ENCODE results near the gene NUDT14. TPM values are rescaled to one million over a fixed set of nuclear protein-coding genes. Genes with fewer than 3 reads are reported as not detected.
A peak's percentile ranks its signal among the peaks of the same experiment; 100 is the strongest.

The NUDT14 gene
- total and polyA plus RNA-seq, 5 donors from 2014 or later = 6.5 to 18.1 (median 11.8) TPM

GRCh38 chr14:105223260-105223659, 42.1 kb upstream of the NUDT14 start:
- ATAC-seq (ENCODE audit: low read depth in 2 of 2) (no peak), DNase-seq (no peak)
- Histone ChIP-seq H3K27me3 (ENCODE audit: control insufficient read depth, insufficient read depth, low read length) (no peaks in the 10 kb centered on the region), H3K27ac (ENCODE audit: insufficient read depth, low read length, poor library complexity, severe bottlenecking) (no peak overlapping the region), H3K9me3 (ENCODE audit: control insufficient read depth in 2 of 2, low read length in 2 of 2) (no peaks in the 10 kb centered on the region), H3K4me3 (ENCODE audit: low read depth, low read length) (no peak overlapping the region), H3K4me1 (ENCODE audit: control insufficient read depth, insufficient read depth, low read length, poor library complexity, severe bottlenecking) (no peaks in the 10 kb centered on the region), H3K36me3 (ENCODE audit: control insufficient read depth, insufficient read depth, low read length) (peaks cover 43% of the 10 kb centered on the region)
- H3K27ac Mint-ChIP-seq = no peak overlapping the region
- H3K4me3 Mint-ChIP-seq = no peak overlapping the region
- no peaks in the 10 kb centered on the region for H3K27me3 Mint-ChIP-seq
- peaks cover 0 to 6% (median 2%) of the 10 kb centered on the region in 4 donors for H3K4me1 Mint-ChIP-seq
- no peaks in the 10 kb centered on the region for H3K9me3 Mint-ChIP-seq
- H3K36me3 Mint-ChIP-seq = peaks cover 32% of the 10 kb centered on the region

DNA sequence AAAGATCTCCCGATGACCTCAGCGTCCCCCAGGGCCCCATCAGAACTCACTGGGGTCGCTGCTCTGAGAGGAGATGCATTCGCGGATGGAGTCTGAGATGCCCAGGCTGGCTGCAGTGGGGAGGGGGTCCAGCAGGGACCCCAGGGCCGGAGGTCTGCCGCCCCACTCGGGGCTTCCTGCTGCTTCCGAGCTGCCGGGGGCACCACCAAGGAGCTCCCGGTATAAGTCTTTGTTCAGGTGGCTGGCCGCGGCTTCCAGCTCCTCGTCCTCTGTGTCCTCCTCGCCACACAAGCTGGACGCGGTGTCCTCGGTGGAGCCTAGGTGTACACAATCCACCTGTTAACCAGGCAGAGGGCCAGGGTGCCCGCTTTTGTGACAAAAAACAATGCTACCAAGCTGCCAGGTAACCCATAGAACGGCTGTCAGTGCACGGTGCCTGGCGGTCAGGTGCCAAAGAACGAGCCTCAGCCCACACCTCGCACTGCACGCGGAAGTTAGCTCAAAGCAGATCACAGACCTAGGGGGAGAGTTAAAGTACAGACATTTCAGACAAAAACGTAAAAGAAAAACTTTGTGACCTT, 40.6 kb upstream of the NUDT14 start:
- H3K36me3 Mint-ChIP-seq = peaks cover 32% of the 10 kb centered on the region
- H3K4me1 ChIP-seq (ENCODE audit: control insufficient read depth, insufficient read depth, low read length, poor library complexity, severe bottlenecking) = no peaks in the 10 kb centered on the region
- peak overlapping the region in 1 of 3 donors; percentile 62 for H3K27ac Mint-ChIP-seq
- H3K27ac ChIP-seq (ENCODE audit: insufficient read depth, low read length, poor library complexity, severe bottlenecking) = no peak overlapping the region
- no peak overlapping the region for H3K4me3 Mint-ChIP-seq
- peaks cover 43% of the 10 kb centered on the region for H3K36me3 ChIP-seq (ENCODE audit: control insufficient read depth, insufficient read depth, low read length)
- ATAC-seq (ENCODE audit: low read depth in 2 of 2) (no peak), DNase-seq (no peak)
- no peaks in the 10 kb centered on the region for H3K27me3 ChIP-seq (ENCODE audit: control insufficient read depth, insufficient read depth, low read length)
- H3K9me3 ChIP-seq (ENCODE audit: control insufficient read depth in 2 of 2, low read length in 2 of 2) = no peaks in the 10 kb centered on the region
- no peak overlapping the region for H3K4me3 ChIP-seq (ENCODE audit: low read depth, low read length)
- peaks cover 0 to 6% (median 2%) of the 10 kb centered on the region in 4 donors for H3K4me1 Mint-ChIP-seq
- no peaks in the 10 kb centered on the region for H3K9me3 Mint-ChIP-seq
- no peaks in the 10 kb centered on the region for H3K27me3 Mint-ChIP-seq

- H3K4me3 Mint-ChIP-seq = no peak overlapping the region
- H3K27ac ChIP-seq (ENCODE audit: insufficient read depth, low read length, poor library complexity, severe bottlenecking) = no peak overlapping the region
- H3K36me3 ChIP-seq (ENCODE audit: control insufficient read depth, insufficient read depth, low read length) = peaks cover 36% of the 10 kb centered on the region
- no peaks in the 10 kb centered on the region for H3K27me3 Mint-ChIP-seq
- DNase-seq = no peak
- H3K4me3 ChIP-seq (ENCODE audit: low read depth, low read length) = no peak overlapping the region
- peaks cover 32% of the 10 kb centered on the region for H3K36me3 Mint-ChIP-seq
- H3K4me1 ChIP-seq (ENCODE audit: control insufficient read depth, insufficient read depth, low read length, poor library complexity, severe bottlenecking) = no peaks in the 10 kb centered on the region
- H3K9me3 ChIP-seq (ENCODE audit: control insufficient read depth in 2 of 2, low read length in 2 of 2) = no peaks in the 10 kb centered on the region
- H3K27me3 ChIP-seq (ENCODE audit: control insufficient read depth, insufficient read depth, low read length) = no peaks in the 10 kb centered on the region
- peaks cover 0 to 6% (median 2%) of the 10 kb centered on the region in 4 donors for H3K4me1 Mint-ChIP-seq
- no peak for ATAC-seq (ENCODE audit: low read depth in 2 of 2)
- H3K9me3 Mint-ChIP-seq = no peaks in the 10 kb centered on the region
- no peak overlapping the region for H3K27ac Mint-ChIP-seq
Observed at GRCh38 chr14:105220699-105221597, 39.8 kb upstream of the NUDT14 start.

GRCh38 chr14:105219753-105220152, 38.6 kb upstream of the NUDT14 start:
- Histone ChIP-seq H3K27ac (ENCODE audit: insufficient read depth, low read length, poor library complexity, severe bottlenecking) (no peak overlapping the region), H3K27me3 (ENCODE audit: control insufficient read depth, insufficient read depth, low read length) (no peaks in the 10 kb centered on the region), H3K36me3 (ENCODE audit: control insufficient read depth, insufficient read depth, low read length) (peaks cover 28% of the 10 kb centered on the region), H3K4me3 (ENCODE audit: low read depth, low read length) (no peak overlapping the region), H3K4me1 (ENCODE audit: control insufficient read depth, insufficient read depth, low read length, poor library complexity, severe bottlenecking) (no peaks in the 10 kb centered on the region), H3K9me3 (ENCODE audit: control insufficient read depth in 2 of 2, low read length in 2 of 2) (no peaks in the 10 kb centered on the region)
- H3K4me3 Mint-ChIP-seq = no peak overlapping the region
- H3K27me3 Mint-ChIP-seq = no peaks in the 10 kb centered on the region
- H3K27ac Mint-ChIP-seq = peak overlapping the region in 1 of 3 donors; percentile 23
- DNase-seq (no peak), ATAC-seq (ENCODE audit: low read depth in 2 of 2) (no peak)
- H3K4me1 Mint-ChIP-seq = peaks cover 0 to 6% (median 3%) of the 10 kb centered on the region in 4 donors
- peaks cover 37% of the 10 kb centered on the region for H3K36me3 Mint-ChIP-seq
- H3K9me3 Mint-ChIP-seq = no peaks in the 10 kb centered on the region

GRCh38 chr14:105219043-105219612, 38.0 kb upstream of the NUDT14 start:
- Mint-ChIP-seq H3K27me3 (no peaks in the 10 kb centered on the region), H3K36me3 (peaks cover 37% of the 10 kb centered on the region), H3K4me1 (peaks cover 0 to 6% (median 3%) of the 10 kb centered on the region in 4 donors), H3K4me3 (no peak overlapping the region), H3K27ac (no peak overlapping the region), H3K9me3 (no peaks in the 10 kb centered on the region)
- no peaks in the 10 kb centered on the region for H3K27me3 ChIP-seq (ENCODE audit: control insufficient read depth, insufficient read depth, low read length)
- DNase-seq (no peak), ATAC-seq (ENCODE audit: low read depth in 2 of 2) (no peak)
- no peaks in the 10 kb centered on the region for H3K9me3 ChIP-seq (ENCODE audit: control insufficient read depth in 2 of 2, low read length in 2 of 2)
- no peak overlapping the region for H3K27ac ChIP-seq (ENCODE audit: insufficient read depth, low read length, poor library complexity, severe bottlenecking)
- no peak overlapping the region for H3K4me3 ChIP-seq (ENCODE audit: low read depth, low read length)
- no peaks in the 10 kb centered on the region for H3K4me1 ChIP-seq (ENCODE audit: control insufficient read depth, insufficient read depth, low read length, poor library complexity, severe bottlenecking)
- H3K36me3 ChIP-seq (ENCODE audit: control insufficient read depth, insufficient read depth, low read length) = peaks cover 25% of the 10 kb centered on the region

DNA sequence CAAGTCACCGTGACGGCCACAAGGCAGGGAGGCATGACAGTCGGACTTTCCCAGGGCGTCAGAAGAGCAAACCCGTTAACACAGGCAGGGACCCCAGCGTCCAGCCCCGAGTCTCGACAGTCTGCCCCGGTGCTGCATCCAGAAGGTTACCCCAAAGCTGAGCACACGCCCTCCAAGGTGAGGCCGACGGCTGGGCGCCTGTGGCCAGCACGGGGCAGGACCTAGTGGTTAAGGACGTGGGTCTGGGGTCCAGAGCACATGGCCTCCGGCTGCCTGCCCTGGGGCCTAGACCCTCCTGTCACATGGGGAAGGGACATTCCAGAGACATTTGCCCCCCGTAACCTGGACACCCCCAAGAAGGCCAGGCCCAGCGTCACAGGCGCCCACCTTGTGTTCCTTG, 37.5 kb upstream of the NUDT14 start:
- no peaks in the 10 kb centered on the region for H3K27me3 Mint-ChIP-seq
- peaks cover 0 to 6% (median 3%) of the 10 kb centered on the region in 4 donors for H3K4me1 Mint-ChIP-seq
- H3K9me3 ChIP-seq (ENCODE audit: control insufficient read depth in 2 of 2, low read length in 2 of 2) = no peaks in the 10 kb centered on the region
- no peak overlapping the region for H3K4me3 Mint-ChIP-seq
- H3K36me3 Mint-ChIP-seq = peaks cover 32% of the 10 kb centered on the region
- H3K4me1 ChIP-seq (ENCODE audit: control insufficient read depth, insufficient read depth, low read length, poor library complexity, severe bottlenecking) = no peaks in the 10 kb centered on the region
- no peaks in the 10 kb centered on the region for H3K9me3 Mint-ChIP-seq
- no peak overlapping the region for H3K27ac ChIP-seq (ENCODE audit: insufficient read depth, low read length, poor library complexity, severe bottlenecking)
- DNase-seq (no peak), ATAC-seq (ENCODE audit: low read depth in 2 of 2) (no peak)
- H3K27me3 ChIP-seq (ENCODE audit: control insufficient read depth, insufficient read depth, low read length) = no peaks in the 10 kb centered on the region
- H3K36me3 ChIP-seq (ENCODE audit: control insufficient read depth, insufficient read depth, low read length) = peaks cover 22% of the 10 kb centered on the region
- no peak overlapping the region for H3K27ac Mint-ChIP-seq
- no peak overlapping the region for H3K4me3 ChIP-seq (ENCODE audit: low read depth, low read length)

DNA sequence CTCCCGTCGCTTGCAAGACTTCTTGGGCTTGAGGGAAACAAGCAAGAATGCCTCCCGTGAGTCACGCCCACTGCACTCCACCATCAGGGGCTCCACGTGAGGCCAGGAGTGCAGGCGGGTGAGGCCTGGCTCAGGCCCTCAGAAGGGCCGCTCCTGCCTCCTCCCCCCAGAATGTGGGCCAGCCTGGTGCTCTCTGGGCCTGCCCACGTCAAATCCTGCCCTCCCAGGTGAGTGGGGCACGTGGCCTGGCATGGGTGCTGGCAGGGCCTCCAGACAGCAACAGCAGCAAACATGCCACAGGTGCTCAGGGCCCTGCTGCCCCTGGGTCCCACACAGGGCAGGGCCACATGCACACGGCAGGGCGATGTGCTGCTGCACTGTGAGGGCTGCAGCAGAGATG, 36.7 kb upstream of the NUDT14 start:
- Histone ChIP-seq H3K27me3 (ENCODE audit: control insufficient read depth, insufficient read depth, low read length) (no peaks in the 10 kb centered on the region), H3K36me3 (ENCODE audit: control insufficient read depth, insufficient read depth, low read length) (peaks cover 27% of the 10 kb centered on the region), H3K4me3 (ENCODE audit: low read depth, low read length) (no peak overlapping the region), H3K4me1 (ENCODE audit: control insufficient read depth, insufficient read depth, low read length, poor library complexity, severe bottlenecking) (no peaks in the 10 kb centered on the region), H3K27ac (ENCODE audit: insufficient read depth, low read length, poor library complexity, severe bottlenecking) (no peak overlapping the region), H3K9me3 (ENCODE audit: control insufficient read depth in 2 of 2, low read length in 2 of 2) (no peaks in the 10 kb centered on the region)
- Mint-ChIP-seq H3K36me3 (peaks cover 27% of the 10 kb centered on the region), H3K4me1 (peaks cover 0 to 5% (median 0%) of the 10 kb centered on the region in 4 donors), H3K27ac (no peak overlapping the region), H3K9me3 (no peaks in the 10 kb centered on the region), H3K4me3 (no peak overlapping the region), H3K27me3 (no peaks in the 10 kb centered on the region)
- ATAC-seq (ENCODE audit: low read depth in 2 of 2) (no peak), DNase-seq (no peak)
